H9 (cell line): ENCODE results near the gene NACC2. TPM values are rescaled to one million over a fixed set of nuclear protein-coding genes. Genes with fewer than 3 reads are reported as not detected.

Source experiments
- DNase-seq: peaks from one replicate; pipeline ENCODE4 v3.0.0-alpha.2; 2017
- H2AFZ ChIP-seq: one replicate; pipeline ENCODE4 v1.6.1; 2013; ENCODE audit warnings: mild to moderate bottlenecking, low read length, control low read depth, moderate library complexity
- H2AK5ac ChIP-seq: 2 replicates; pipeline ENCODE4 v1.6.1; 2013; ENCODE audit warnings: low read length, control low read depth, mixed read lengths; ENCODE audit not compliant: insufficient read length
- H2BK120ac ChIP-seq: one replicate; pipeline ENCODE4 v1.6.1; 2013; ENCODE audit warnings: low read depth, mild to moderate bottlenecking, low read length, control low read depth, inconsistent platforms; ENCODE audit not compliant: poor library complexity, severe bottlenecking
- H2BK12ac ChIP-seq: 2 replicates; pipeline ENCODE4 v1.6.1; 2013; ENCODE audit warnings: low read length, control low read depth, mixed read lengths, low read depth; ENCODE audit not compliant: insufficient read length
- H2BK15ac ChIP-seq: 2 replicates; pipeline ENCODE4 v1.6.1; 2013; ENCODE audit warnings: low read depth, low read length, control low read depth
- H2BK20ac ChIP-seq: one replicate; pipeline ENCODE4 v1.6.1; 2013; ENCODE audit warnings: low read depth, mild to moderate bottlenecking, low read length, control low read depth, inconsistent platforms; ENCODE audit not compliant: poor library complexity, severe bottlenecking
- H2BK5ac ChIP-seq: 2 replicates; pipeline ENCODE4 v1.6.1; 2013; ENCODE audit warnings: low read length, control low read depth, mixed read lengths; ENCODE audit not compliant: insufficient read length
- H3K14ac ChIP-seq: 2 replicates; pipeline ENCODE4 v1.6.1; 2013; ENCODE audit warnings: low read length, control low read depth; ENCODE audit not compliant: insufficient read depth
- H3K18ac ChIP-seq: 2 replicates; pipeline ENCODE4 v1.6.1; 2013; ENCODE audit warnings: low read depth, mild to moderate bottlenecking, mixed read lengths, low read length, control low read depth; ENCODE audit not compliant: insufficient read length
- H3K23ac ChIP-seq: 2 replicates; pipeline ENCODE4 v1.6.1; 2013; ENCODE audit warnings: low read length, control low read depth, mixed read lengths, low read depth; ENCODE audit not compliant: insufficient read length
- H3K23me2 ChIP-seq: 2 replicates; pipeline ENCODE4 v1.6.1; 2013; ENCODE audit warnings: low read depth, mild to moderate bottlenecking, mixed read lengths, low read length, control low read depth; ENCODE audit not compliant: insufficient read length, poor library complexity, severe bottlenecking
- H3K27ac ChIP-seq: 2 replicates; pipeline ENCODE4 v1.5.1; 2013; ENCODE audit warnings: low read length, control low read depth, mixed read lengths, low read depth; ENCODE audit not compliant: insufficient read length
- H3K27me3 ChIP-seq: 2 replicates; pipeline ENCODE4 v1.6.1; 2013; ENCODE audit warnings: low read length, control low read depth, inconsistent platforms; ENCODE audit not compliant: insufficient read depth
- H3K4ac ChIP-seq: 2 replicates; pipeline ENCODE4 v1.6.1; 2013; ENCODE audit warnings: low read depth, mild to moderate bottlenecking, control low read depth, inconsistent platforms, low read length, moderate library complexity
- H3K4me1 ChIP-seq: 2 replicates; pipeline ENCODE4 v1.6.1; 2013; ENCODE audit warnings: low read length, control low read depth, inconsistent platforms; ENCODE audit not compliant: insufficient read depth
- H3K4me2 ChIP-seq: 2 replicates; pipeline ENCODE4 v1.6.1; 2013; ENCODE audit warnings: low read length, control low read depth, mixed read lengths; ENCODE audit not compliant: insufficient read length, insufficient read depth
- H3K56ac ChIP-seq: 2 replicates; pipeline ENCODE4 v1.6.1; 2013; ENCODE audit warnings: low read depth, mild to moderate bottlenecking, mixed read lengths, low read length, control low read depth; ENCODE audit not compliant: insufficient read length
- H3K79me1 ChIP-seq: 2 replicates; pipeline ENCODE4 v1.6.1; 2013; ENCODE audit warnings: low read depth, mild to moderate bottlenecking, moderate library complexity, low read length, control low read depth, inconsistent platforms; ENCODE audit not compliant: insufficient read depth, poor library complexity, severe bottlenecking
- H3K79me2 ChIP-seq: 2 replicates; pipeline ENCODE4 v1.6.1; 2013; ENCODE audit warnings: low read length, control low read depth, inconsistent platforms; ENCODE audit not compliant: insufficient read depth
- H3K9ac ChIP-seq: 2 replicates; pipeline ENCODE4 v1.6.1; 2013; ENCODE audit warnings: low read length, control low read depth, mixed read lengths; ENCODE audit not compliant: insufficient read length; ENCODE audit errors: extremely low read depth
- H3K9me3 ChIP-seq: one replicate; pipeline ENCODE4 v1.6.1; 2013; ENCODE audit warnings: low read depth, low read length, inconsistent platforms; ENCODE audit not compliant: control insufficient read depth
- H3T11ph ChIP-seq: one replicate; pipeline ENCODE4 v1.6.1; 2013; ENCODE audit warnings: mild to moderate bottlenecking, low read length, control low read depth, inconsistent platforms
- H4K20me1 ChIP-seq: one replicate; pipeline ENCODE4 v1.6.1; 2013; ENCODE audit not compliant: control insufficient read depth, insufficient read length, insufficient read depth
- H4K5ac ChIP-seq: 2 replicates; pipeline ENCODE4 v1.6.1; 2013; ENCODE audit warnings: low read depth, mild to moderate bottlenecking, mixed read lengths, low read length, control low read depth; ENCODE audit not compliant: insufficient read length
- H4K8ac ChIP-seq: replicated peaks from 2 replicates; pipeline ENCODE4 v1.6.1; 2013; ENCODE audit warnings: low read length, control low read depth, mixed read lengths, low read depth; ENCODE audit not compliant: insufficient read length
- H4K91ac ChIP-seq: 2 replicates; pipeline ENCODE4 v1.6.1; 2013; ENCODE audit warnings: low read depth, mild to moderate bottlenecking, moderate library complexity, mixed read lengths, low read length, control low read depth; ENCODE audit not compliant: insufficient read length
- H3K27ac Mint-ChIP-seq, 3 experiments: 2 replicates in 2 of 3; 3 replicates in 1 of 3; pipeline ENCODE4 v1.8.0; 2020 to 2021; ENCODE audit warnings: mixed read lengths in 3 of 3, mild to moderate bottlenecking in 1 of 3, moderate library complexity in 1 of 3
- H3K27me3 Mint-ChIP-seq: 2 replicates; pipeline ENCODE4 v1.8.0; 2021; ENCODE audit warnings: low read depth, mild to moderate bottlenecking, moderate library complexity, mixed read lengths
- H3K36me3 Mint-ChIP-seq, 3 experiments: 2 replicates in 2 of 3; 3 replicates in 1 of 3; pipeline ENCODE4 v1.8.0; 2020 to 2021; ENCODE audit warnings: low read depth in 3 of 3, mixed read lengths in 3 of 3; ENCODE audit not compliant: insufficient read depth in 1 of 3
- H3K4me1 Mint-ChIP-seq, 2 experiments: 2 replicates each; pipeline ENCODE4 v1.8.0; 2020; ENCODE audit warnings: mixed read lengths in 2 of 2
- H3K4me3 Mint-ChIP-seq, 2 experiments: 2 replicates in 1 of 2; 3 replicates in 1 of 2; pipeline ENCODE4 v1.8.0; 2020 to 2021; ENCODE audit warnings: mild to moderate bottlenecking in 2 of 2, mixed read lengths in 2 of 2, moderate library complexity in 1 of 2
- H3K9me3 Mint-ChIP-seq, 2 experiments: 2 replicates in 1 of 2; 3 replicates in 1 of 2; pipeline ENCODE4 v1.8.0; 2020; ENCODE audit warnings: mild to moderate bottlenecking in 2 of 2, mixed read lengths in 2 of 2, moderate library complexity in 1 of 2
- WGBS: extraction: QIAGEN DNeasy Blood & Tissue Kit; methylation state at CpG from one replicate; pipeline ENCODE4 v1.1.7; 2013; ENCODE audit warnings: missing lambda C conversion rate, low lambda C conversion rate, mixed read lengths; ENCODE audit not compliant: insufficient read length; ENCODE audit errors: extremely low coverage; 5-methylcytosine and 5-hydroxymethylcytosine counted together
- total RNA-seq: library from RNA; stranded (reverse); gene quantifications from 2 replicates; pipeline ENCODE4 v1.2.1, GENCODE V29; 2021
- TF ChIP-seq, protein P1 (sequence below): fragments of 200-600 bp; sonication (generic); conservative IDR thresholded peaks from 3 replicates; pipeline ENCODE4 v1.8.0; 2021; ENCODE audit warnings: antibody characterized with exemption, mild to moderate bottlenecking

Gene NACC2
- total RNA-seq, 1 experiment from 2014 or later, result 11.5 TPM

DNA sequence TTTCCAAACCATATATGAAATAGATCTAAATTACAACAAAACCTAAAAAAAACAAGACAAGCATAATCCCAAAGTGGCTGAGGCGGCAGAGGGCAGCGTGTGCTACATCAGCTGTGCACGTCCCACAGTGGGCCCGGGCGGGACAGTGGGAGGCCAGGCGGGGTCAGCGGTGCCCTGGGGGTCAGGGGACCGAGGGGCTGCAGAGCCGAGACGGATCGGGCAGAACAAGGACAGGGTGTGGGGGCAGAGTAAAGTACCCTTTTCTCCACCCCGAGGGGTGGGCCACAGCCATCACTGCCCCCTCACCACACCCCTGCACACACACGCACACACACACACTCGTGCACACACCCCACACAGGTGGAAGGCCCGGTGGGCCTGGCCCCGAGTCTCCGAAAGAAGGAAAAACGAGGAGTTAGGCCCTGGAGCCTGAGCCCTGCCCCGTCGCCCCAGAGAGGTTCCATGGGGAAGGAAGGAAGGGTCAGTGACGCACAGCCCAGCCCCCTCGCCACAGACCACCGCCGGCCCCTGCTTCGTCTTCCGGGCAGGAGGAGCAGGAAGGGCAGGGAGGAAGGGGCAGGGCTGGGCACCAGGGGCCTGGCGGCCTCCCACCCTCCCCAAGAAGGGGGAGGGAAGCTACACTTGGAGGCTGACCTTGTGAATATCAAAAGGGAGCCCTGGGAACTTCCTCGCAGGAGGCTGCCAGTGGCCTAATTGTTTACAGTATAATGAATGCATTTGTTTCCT, 84.3 kb downstream of the NACC2 start:
- Histone ChIP-seq H3T11ph (no peak overlapping the region), H4K5ac (no peak overlapping the region), H3K79me1 (no peaks in the 10 kb centered on the region), H4K8ac (no peak overlapping the region), H3K9ac (no peak overlapping the region), H2BK12ac (no peak overlapping the region), H4K91ac (no peak overlapping the region), H3K23ac (no peak overlapping the region), H2BK20ac (no peak overlapping the region), H3K27ac (no peak overlapping the region), H2BK120ac (no peak overlapping the region), H3K4me1 (no peaks in the 10 kb centered on the region; the same call in 1 of the 2 replicates), H2BK5ac (no peak overlapping the region), H3K56ac (no peak overlapping the region), H3K9me3 (no peaks in the 10 kb centered on the region), H2BK15ac (no peak overlapping the region), H3K4ac (no peak overlapping the region), H3K18ac (no peak overlapping the region), H3K79me2 (no peaks in the 10 kb centered on the region), H2AK5ac (no peak overlapping the region), H3K4me2 (no peak overlapping the region), H3K23me2 (no peaks in the 10 kb centered on the region), H3K27me3 (no peaks in the 10 kb centered on the region), H3K14ac (no peak overlapping the region), H2AFZ (no peak overlapping the region), H4K20me1 (no peaks in the 10 kb centered on the region)
- TF ChIP-seq, protein P1, sequence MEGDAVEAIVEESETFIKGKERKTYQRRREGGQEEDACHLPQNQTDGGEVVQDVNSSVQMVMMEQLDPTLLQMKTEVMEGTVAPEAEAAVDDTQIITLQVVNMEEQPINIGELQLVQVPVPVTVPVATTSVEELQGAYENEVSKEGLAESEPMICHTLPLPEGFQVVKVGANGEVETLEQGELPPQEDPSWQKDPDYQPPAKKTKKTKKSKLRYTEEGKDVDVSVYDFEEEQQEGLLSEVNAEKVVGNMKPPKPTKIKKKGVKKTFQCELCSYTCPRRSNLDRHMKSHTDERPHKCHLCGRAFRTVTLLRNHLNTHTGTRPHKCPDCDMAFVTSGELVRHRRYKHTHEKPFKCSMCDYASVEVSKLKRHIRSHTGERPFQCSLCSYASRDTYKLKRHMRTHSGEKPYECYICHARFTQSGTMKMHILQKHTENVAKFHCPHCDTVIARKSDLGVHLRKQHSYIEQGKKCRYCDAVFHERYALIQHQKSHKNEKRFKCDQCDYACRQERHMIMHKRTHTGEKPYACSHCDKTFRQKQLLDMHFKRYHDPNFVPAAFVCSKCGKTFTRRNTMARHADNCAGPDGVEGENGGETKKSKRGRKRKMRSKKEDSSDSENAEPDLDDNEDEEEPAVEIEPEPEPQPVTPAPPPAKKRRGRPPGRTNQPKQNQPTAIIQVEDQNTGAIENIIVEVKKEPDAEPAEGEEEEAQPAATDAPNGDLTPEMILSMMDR, result no peak
- H3K27me3 Mint-ChIP-seq, result no peaks in the 10 kb centered on the region
- peak overlapping the region in 1 of 2 experiments; percentile 29; a peak in 2 of 5 replicates for H3K4me3 Mint-ChIP-seq
- no CpG with 5 or more reads among the region's 28 CpGs for WGBS
- peak overlapping the region in 1 of 3 experiments; percentile 88; a peak in 2 of 7 replicates for H3K27ac Mint-ChIP-seq
- H3K9me3 Mint-ChIP-seq, result no peaks in the 10 kb centered on the region; a peak in 1 of 5 replicates
- H3K4me1 Mint-ChIP-seq, result peaks cover 41 to 57% of the 10 kb centered on the region in 2 experiments
- peak; percentile 60 for DNase-seq
- H3K36me3 Mint-ChIP-seq, result peaks cover 0 to 4% (median 3%) of the 10 kb centered on the region in 3 experiments; a peak in 1 of 7 replicates
